SH-SY5Y (cell line): ENCODE results near the gene MARCHF3.

Experiments
- GATA2 ChIP-seq: IDR thresholded peaks from 2 replicates; pipeline ENCODE4 v1.6.1; 2011; ENCODE audit warnings: mild to moderate bottlenecking, low read depth, low read length
- GATA3 ChIP-seq: IDR thresholded peaks from 2 replicates; pipeline ENCODE4 v1.6.1; 2011; ENCODE audit warnings: low read depth, mild to moderate bottlenecking, low read length, moderate library complexity

MARCHF3 gene

GRCh38 chr5:127008300-127008975 is 21.9 kb downstream of the MARCHF3 start:
- TF ChIP-seq GATA3 (no peak), GATA2 (no peak)

- TF ChIP-seq GATA2 (no peak), GATA3 (no peak)
Observed at GRCh38 chr5:127007522-127007921, 22.8 kb downstream of the MARCHF3 start.

- TF ChIP-seq GATA2 (no peak), GATA3 (no peak)
Observed at GRCh38 chr5:127006744-127007143, 23.6 kb downstream of the MARCHF3 start.

GRCh38 chr5:127004721-127005120 is 25.6 kb downstream of the MARCHF3 start:
- TF ChIP-seq GATA3 (no peak), GATA2 (no peak)

GRCh38 chr5:127003798-127004495 is 26.4 kb downstream of the MARCHF3 start:
- TF ChIP-seq GATA3 (no peak), GATA2 (no peak)

GRCh38 chr5:127002390-127002789 is 28.0 kb downstream of the MARCHF3 start:
- no peak for TF ChIP-seq GATA2
- TF ChIP-seq GATA3 = no peak

GRCh38 chr5:127001621-127002296 is 28.6 kb downstream of the MARCHF3 start:
- TF ChIP-seq GATA2 (no peak), GATA3 (no peak)

GRCh38 chr5:126998895-126999570 is 31.3 kb downstream of the MARCHF3 start:
- TF ChIP-seq GATA3 (no peak), GATA2 (no peak)

GRCh38 chr5:126998201-126998631 is 32.1 kb downstream of the MARCHF3 start:
- TF ChIP-seq GATA2 (no peak), GATA3 (no peak)

- TF ChIP-seq GATA3 = no peak
- no peak for TF ChIP-seq GATA2
Observed at GRCh38 chr5:126995689-126996088, 34.7 kb downstream of the MARCHF3 start.

GRCh38 chr5:126995039-126995438 is 35.3 kb downstream of the MARCHF3 start:
- no peak for TF ChIP-seq GATA2
- TF ChIP-seq GATA3 = no peak

- no peak for TF ChIP-seq GATA2
- TF ChIP-seq GATA3 = no peak
Observed at GRCh38 chr5:126994485-126994884, 35.9 kb downstream of the MARCHF3 start.

GRCh38 chr5:126988021-126988569 is 42.3 kb downstream of the MARCHF3 start:
- TF ChIP-seq GATA2 (no peak), GATA3 (no peak)

GRCh38 chr5:126987271-126987899 is 43.0 kb downstream of the MARCHF3 start:
- TF ChIP-seq GATA2 (no peak), GATA3 (no peak)
